ENCODE results near the gene SUGP1. TPM values are rescaled to one million over a fixed set of nuclear protein-coding genes. Genes with fewer than 3 reads are reported as not detected.

Gene SUGP1
- total and polyA plus RNA-seq, 2 of the 4 experiments (the other 2 are of a cell fraction) = 33.2 to 35.8 TPM

- no peak for TF ChIP-seq MAFK (IDR thresholded peaks at IDR 0.05; ENCODE audit: low read depth, low read length)
Measured at GRCh38 chr19:19274716-19275565, 45.4 kb downstream of the SUGP1 start (continued).

- H3K9ac ChIP-seq (ENCODE audit: low read depth, low read length) = no peak overlapping the region
- no peak for DNase-seq
- no peak overlapping the region for H2BK5ac ChIP-seq (ENCODE audit: low read depth, low read length, poor library complexity, severe bottlenecking)
- H3K23ac ChIP-seq (ENCODE audit: low read depth, low read length) = no peak overlapping the region
- H3K27ac ChIP-seq (ENCODE audit: insufficient read depth, low read length) = no peak overlapping the region
- intact Hi-C loops (cut with micrococcal nuclease) (no loop called here), in situ Hi-C loops (cut with MboI; ENCODE audit: low sequenced_read_pairs) (no loop called here), dilution Hi-C loops (cut with HindIII; ENCODE audit: low sequenced_read_pairs, unreplicated experiment) (no loop called here)
- H2AFZ ChIP-seq (replicated peaks; ENCODE audit: low read length, poor library complexity) = no peak overlapping the region
- CTCF ChIA-PET = no interaction called here
- no peak overlapping the region for H4K91ac ChIP-seq (ENCODE audit: insufficient read depth, low read depth, low read length)
- H2AK5ac ChIP-seq (ENCODE audit: low read depth, low read length) = no peak overlapping the region
- H3K9me1 ChIP-seq (ENCODE audit: insufficient read depth, low read length) = peaks cover 4% of the 10 kb centered on the region; the same call in 1 of the 2 replicates
- POLR2A ChIA-PET (ENCODE audit: unreplicated experiment) = no interaction called here
- peaks cover 33% of the 10 kb centered on the region for H3K36me3 ChIP-seq (ENCODE audit: control insufficient read depth, insufficient read depth, low read length)
- H3K4ac ChIP-seq (ENCODE audit: low read depth, low read length) = no peak overlapping the region
- H3K4me3 ChIP-seq (ENCODE audit: insufficient read depth, low read depth, low read length) = no peak overlapping the region
- H3K9me3 ChIP-seq (ENCODE audit: control insufficient read depth, insufficient read depth, low read length) = no peaks in the 10 kb centered on the region
- no peaks in the 10 kb centered on the region for H3K27me3 ChIP-seq (ENCODE audit: control insufficient read depth, insufficient read depth, low read length)
- no peak overlapping the region for H2BK20ac ChIP-seq (ENCODE audit: low read depth, low read length)
- no peak overlapping the region for H4K8ac ChIP-seq (ENCODE audit: low read depth in 2 of 2, low read length in 2 of 2)
- no peak overlapping the region for H3K56ac ChIP-seq (ENCODE audit: extremely low read depth, insufficient read depth, low read length)
- H3K79me1 ChIP-seq (ENCODE audit: low read depth in 1 of 2, low read length in 2 of 2) = 0 out of 4 replicates have a peak, but pooled peaks cover 0 to 6% of the 10 kb centered on the region in 2 experiments
- BruUV-seq (replicated peaks) = no TSS peak
- H3K4me2 ChIP-seq (ENCODE audit: low read depth, low read length) = no peak overlapping the region
- no peak overlapping the region for H3K14ac ChIP-seq (replicated peaks; ENCODE audit: low read depth, low read length)
- no peak overlapping the region for H2BK15ac ChIP-seq (ENCODE audit: low read depth, low read length)
- H3K18ac ChIP-seq (ENCODE audit: low read depth, low read length) = no peak overlapping the region
- H2BK120ac ChIP-seq (ENCODE audit: low read depth, low read length) = no peak overlapping the region
- H2AK9ac ChIP-seq (replicated peaks; ENCODE audit: low read depth, low read length, poor library complexity) = no peak overlapping the region
- H3K4me1 ChIP-seq (ENCODE audit: control insufficient read depth, insufficient read depth, low read length) = peaks cover 2% of the 10 kb centered on the region; the same call in 1 of the 2 replicates
- H4K20me1 ChIP-seq (ENCODE audit: insufficient read depth, low read length) = no peaks in the 10 kb centered on the region; the same call in 1 of the 2 replicates
- no peak overlapping the region for H4K5ac ChIP-seq (ENCODE audit: low read depth, low read length)
- no CpG with 5 or more reads among the region's 8 CpGs for WGBS, 2 experiments (ENCODE audit: extremely low coverage in 2 of 2, insufficient read length in 1 of 2)
- no peak for ATAC-seq (ENCODE audit: low read depth)
- no peak for TF ChIP-seq RCOR1 (IDR thresholded peaks at IDR 0.05; ENCODE audit: insufficient replicate concordance, low read length)
- no peak for TF ChIP-seq MAFK (IDR thresholded peaks at IDR 0.05; ENCODE audit: low read depth, low read length)
- no peak for TF ChIP-seq CTCF (conservative IDR thresholded peaks at IDR 0.05; ENCODE audit: low read depth, low read length)
- no peak for TF ChIP-seq RAD21 (IDR thresholded peaks at IDR 0.05; ENCODE audit: low read length)
- TF ChIP-seq MAZ (IDR thresholded peaks at IDR 0.05; ENCODE audit: borderline replicate concordance, low read depth, low read length) = no peak
- TF ChIP-seq POLR2A (IDR thresholded peaks at IDR 0.05; ENCODE audit: low read depth, low read length) = no peak
- TF ChIP-seq CHD1 (IDR thresholded peaks at IDR 0.05; ENCODE audit: low read depth, low read length) = no peak
- TF ChIP-seq FOS (IDR thresholded peaks at IDR 0.05; ENCODE audit: low read depth, low read length) = no peak
- no peak for TF ChIP-seq ELK1 (IDR thresholded peaks at IDR 0.05; ENCODE audit: borderline replicate concordance, low read depth, low read length)
- TF ChIP-seq NFE2L2 (IDR thresholded peaks at IDR 0.05; ENCODE audit: low read depth, low read length) = no peak
- TF ChIP-seq USF2 (IDR thresholded peaks at IDR 0.05; ENCODE audit: low read depth, low read length) = no peak
- no peak for TF ChIP-seq CEBPB (IDR thresholded peaks at IDR 0.05; ENCODE audit: low read depth, low read length)
- TF ChIP-seq BHLHE40 (IDR thresholded peaks at IDR 0.05; ENCODE audit: low read depth, low read length) = no peak
Measured at GRCh38 chr19:19274146-19274545, 46.2 kb downstream of the SUGP1 start.

Measured in IMR-90 (cell line).